NCI-H69 (cell line): ENCODE measurements around the gene COX8C.
"Not testable (repeated sequence)": the region's sequence is repeated elsewhere in the genome, so short reads cannot be mapped to it uniquely, and the experiment has no call there.

Experiments used
- DNase-seq: peaks from one replicate; lab custom pipeline; 2025; lab: John Stamatoyannopoulos, UW

Gene COX8C

DNA sequence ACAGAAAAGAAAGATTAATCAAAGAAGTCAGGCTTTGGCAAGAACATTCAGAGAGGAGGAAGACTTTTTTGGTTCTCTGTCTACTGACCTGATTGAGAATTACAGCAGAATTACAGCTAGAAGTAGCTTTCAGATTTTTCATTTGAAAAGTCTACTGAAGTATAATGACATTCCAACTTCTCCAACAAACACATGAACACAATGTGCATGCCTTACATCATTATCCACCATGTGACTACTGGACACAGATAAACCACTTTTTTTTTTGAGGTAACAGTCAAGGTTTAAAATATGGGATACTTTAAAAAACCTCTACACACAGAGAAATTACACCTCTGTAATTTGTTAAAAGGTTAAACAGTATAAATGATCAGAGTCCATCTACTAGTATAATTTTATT, 26.5 kb upstream of the COX8C start:
- DNase-seq = no peak

DNA sequence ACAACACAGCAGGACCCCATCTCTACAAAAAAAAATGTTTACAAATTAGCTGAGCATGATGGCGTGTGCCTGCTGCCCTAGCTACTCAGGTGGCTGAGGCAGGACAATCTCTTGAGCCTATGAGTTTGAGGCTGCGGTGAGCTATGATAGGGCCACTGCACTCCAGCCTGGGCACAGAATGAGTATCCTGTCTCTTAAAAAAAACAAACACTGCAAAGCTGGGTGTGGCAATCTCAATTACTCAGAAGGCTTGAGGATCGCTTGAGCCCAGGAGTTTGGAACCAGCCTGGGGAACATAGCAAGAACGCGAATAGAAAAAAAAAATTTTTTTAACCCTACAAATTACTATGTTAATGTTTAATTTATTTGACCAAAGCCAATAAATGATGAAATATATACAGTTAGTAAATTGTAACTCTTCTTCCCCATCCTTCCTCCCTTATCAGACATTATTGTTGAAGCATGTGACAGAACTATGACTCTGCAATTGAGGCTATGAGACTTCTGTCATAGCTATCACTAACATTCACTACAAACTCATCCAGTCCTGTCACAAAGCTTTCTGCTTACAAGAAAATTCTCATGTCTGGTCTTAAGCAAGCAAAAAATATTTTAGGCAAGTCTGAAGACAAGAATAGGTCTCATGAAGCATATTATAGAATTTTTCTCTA, 23.9 kb upstream of the COX8C start:
- peak; percentile 17 for DNase-seq

DNA sequence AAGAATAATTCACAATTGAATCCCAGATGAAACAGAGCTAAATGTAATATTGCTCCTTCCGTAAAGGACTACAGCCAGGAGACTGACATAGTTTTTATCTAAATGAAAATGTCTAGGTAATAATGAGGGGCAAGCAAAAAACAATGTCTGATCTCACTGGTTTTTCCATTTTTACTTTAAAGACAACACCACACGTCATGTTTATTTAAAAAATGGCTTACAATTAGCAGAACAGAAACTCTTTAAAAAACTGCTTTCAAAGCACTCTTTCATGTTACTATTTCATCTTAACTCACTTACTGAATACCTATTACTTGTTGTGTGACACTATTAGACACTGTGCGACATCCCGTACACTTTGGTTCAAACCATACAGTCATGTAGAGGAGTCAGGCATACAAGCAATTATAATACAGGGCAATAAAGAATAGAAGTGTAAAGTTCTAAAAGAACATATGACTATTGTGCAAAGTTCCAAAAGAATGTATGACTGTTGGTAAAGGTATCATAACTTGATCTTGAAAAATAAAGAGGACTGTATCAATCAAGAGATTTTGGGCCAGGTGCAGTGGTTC, 23.3 kb upstream of the COX8C start:
- DNase-seq = no peak

DNA sequence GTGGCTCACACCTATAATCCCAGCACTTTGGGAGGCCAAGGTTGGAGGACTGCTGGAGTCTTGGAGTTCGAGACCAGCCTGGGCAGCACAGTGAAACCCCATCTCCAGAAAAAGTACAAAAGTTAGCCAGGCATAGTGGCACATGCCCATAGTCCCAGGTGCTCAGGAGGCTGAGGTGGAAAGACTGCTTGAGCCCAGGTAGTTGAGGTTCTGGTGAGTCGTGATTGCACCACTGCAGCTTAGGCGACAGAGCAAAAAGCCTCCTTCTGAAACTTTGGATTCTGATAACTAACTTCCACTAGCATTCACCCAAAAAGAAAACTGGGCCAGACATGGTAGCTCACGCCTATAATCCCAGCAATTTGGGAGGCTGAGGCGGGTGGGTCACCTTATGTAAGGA, 20.8 kb upstream of the COX8C start:
- no peak for DNase-seq

DNA sequence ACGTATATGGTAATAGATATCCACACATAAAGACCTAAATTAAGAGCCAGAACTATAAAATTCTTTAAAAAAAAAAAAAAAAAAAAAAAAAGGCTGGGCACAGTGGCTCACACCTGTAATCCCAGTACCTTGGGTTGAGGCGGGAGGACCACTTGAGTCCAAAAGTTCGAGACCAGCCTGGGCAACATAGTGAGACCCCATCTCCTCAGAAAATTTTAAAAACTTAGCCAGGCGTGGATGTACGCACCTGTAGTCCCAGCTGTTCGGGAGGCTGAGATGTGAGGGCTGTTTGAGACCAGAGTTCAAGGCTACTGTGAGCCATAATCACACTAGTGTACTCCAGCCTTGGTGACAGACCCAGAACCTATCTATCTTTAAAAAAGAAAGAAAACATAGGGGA, 18.4 kb upstream of the COX8C start:
- DNase-seq = no peak

DNA sequence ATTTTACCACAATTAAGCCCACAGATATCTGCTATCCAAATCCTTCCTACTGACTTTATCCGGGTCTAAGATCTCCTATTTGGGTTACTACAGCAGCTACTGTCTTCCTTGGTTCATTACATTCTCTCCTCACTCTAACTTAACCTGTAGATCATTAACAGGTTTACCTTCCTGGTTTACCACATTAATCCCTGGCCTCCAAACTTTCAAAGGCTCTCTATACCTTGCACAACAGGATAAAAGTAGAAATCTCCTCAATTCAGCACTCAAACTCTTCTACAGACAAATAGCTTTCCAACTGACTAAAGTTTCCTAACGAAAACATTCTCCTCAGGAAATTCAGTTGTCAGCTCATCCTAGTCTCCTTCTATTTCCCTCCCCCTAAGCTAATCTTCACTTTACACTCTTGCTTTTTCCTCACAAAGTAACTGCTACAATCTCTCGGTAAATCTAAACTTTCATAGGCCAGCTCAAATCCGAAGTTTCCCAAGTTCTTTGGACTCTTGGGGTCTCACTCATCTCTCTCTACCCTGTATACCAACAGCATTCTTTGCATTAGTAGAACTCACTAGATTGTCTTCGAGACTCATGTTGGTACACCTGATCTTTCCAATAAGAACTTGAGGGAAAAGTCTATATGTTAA, 16.9 kb upstream of the COX8C start:
- DNase-seq = no peak

DNA sequence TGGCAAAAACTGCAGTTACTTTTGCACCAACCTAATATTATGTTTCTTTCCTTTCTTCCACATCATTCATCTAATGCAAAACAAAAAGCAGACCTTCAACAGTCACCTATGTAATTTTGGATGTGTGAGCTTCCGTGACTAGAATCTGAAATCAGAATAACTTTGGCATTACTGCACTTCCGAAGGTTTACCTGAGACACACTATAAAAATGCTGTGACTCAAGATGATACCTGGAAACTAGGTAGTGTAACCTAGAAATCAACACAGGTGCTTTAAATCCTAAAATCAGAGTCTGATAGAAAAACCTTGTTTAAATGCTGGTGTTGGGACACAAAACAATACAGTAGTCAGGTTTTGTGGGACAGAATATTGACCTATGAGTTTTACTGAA, 16.4 kb upstream of the COX8C start:
- DNase-seq = no peak

DNA sequence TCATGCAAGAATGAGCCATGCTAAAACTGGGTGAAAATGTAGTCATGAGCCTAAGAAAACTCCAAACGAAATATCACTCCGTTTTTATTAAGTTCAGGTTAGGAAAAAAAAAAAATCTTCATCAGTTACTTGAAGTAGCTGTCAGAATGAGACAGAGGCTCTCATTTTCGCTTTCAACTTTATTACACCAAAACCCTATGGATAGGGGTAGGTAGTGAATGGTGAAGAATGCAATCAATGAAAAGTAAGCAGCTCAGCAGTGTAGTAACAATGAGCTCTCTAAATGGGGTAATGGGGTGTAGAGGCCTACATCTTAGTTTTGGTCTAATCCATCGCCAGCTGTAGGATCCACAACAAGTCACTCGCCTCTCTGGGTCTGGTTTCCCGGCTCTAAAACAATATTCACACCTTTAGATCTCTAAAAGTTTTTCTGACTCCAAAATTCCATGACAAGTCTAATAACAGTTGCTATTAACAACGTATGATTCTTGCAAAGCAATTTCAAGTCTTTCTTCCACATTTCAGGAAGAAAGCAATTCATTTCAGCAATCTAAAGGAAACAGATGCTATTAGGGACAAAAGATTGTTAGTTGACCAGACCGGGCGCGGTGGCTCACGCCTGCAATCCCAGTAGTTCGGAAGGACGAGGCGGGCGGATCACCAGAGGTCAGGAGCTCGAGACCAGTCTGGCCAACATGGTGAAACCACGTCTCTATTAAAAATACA, 15.8 kb upstream of the COX8C start:
- DNase-seq = no peak

DNA sequence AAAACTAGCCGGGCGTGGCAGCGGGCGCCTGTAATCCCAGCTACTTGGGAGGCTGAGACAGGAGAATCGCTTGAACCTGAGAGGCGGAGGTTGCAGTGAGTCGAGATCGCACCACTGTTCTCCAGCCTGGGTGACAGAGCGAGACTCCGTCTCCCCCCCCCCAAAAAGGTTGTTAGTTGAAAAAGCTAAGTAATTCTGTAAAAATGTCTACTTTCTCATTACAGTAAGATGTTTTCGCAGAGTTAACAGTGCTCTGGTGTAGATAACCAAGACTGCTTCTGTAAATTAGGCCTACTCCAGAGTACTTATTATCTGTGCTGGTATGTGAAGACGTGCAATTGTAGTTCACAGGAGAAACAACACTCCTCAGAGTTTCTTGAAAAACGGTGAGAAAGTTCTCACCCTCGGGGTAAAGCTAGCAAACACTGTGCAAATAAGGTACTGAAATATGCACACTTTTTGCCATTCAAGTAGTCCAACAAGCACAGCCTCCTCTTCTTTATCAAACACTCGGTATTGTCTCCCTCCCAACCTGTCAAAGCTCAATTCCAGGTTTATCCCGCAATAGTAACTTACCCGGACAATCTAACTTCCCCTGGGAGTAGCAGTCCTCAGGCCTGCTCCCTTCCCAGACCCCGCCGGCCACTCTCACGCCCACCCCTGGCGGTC, 15.1 kb upstream of the COX8C start:
- no peak for DNase-seq

DNA sequence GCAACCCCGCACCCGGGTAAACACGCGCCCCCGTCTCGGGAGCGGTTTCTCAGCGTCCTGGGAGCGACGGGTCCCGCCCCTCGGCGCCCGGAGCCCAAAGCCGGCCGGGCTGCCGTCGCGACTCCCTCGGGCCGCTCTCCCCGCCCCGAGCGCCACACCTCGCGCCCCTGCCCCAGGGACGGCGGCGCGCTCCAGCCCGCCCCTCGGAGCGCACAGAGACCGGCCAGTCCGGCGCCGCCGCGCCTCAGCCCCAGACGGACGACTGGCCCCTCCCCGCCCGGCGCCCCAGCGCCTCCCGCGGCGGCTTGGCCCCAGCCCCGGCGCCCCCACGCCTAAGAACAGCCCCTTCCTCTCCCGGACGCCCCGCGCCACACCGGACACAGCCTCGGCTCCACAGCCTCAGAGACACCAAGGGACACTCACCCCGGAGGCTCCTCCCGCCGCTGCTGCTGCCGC, 14.6 kb upstream of the COX8C start:
- peak; percentile 79 for DNase-seq

DNA sequence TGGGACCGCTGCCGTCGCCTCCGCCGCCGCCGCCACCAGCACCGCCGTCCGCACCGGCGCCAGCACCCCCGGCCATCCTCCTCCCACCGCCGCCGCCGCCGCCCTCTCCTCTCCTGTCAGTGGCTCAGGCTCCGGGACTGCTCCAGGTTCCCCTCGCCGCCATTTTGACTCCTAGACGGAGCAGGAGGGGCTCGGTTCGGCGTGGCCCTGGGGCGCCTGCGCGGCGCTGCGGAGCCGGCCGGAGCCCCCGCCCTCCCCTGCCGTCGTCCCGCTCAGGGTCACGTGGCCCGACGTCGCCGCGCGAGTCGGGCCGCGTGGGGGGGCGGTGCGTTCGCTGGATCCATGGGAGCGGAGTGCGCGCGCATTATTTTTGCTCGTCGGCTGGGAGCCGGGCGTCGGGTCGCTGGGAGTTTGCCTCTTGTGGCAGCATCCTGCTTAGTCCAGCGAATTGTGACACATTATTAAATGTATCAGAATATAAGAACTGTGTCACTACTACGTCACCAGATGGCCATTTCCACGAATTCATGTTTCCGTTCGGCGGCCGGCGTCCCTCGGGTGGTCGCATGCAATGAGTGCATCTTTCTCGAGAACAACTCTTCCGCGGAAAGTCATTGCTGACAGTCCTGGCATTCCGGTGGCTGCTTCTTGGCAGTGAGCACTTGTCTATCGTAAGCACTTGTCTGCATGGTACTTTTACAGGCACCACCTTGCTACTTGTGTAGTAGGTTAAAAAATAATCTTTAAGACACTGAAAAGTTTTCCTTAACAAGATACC, 13.9 kb upstream of the COX8C start, which contains the start of gene BTBD7:
Gene BTBD7 (minus strand): TSS at position 184 of the 778 bp plus-strand sequence. CDS start 36,985 bp downstream, outside the sequence.
- peak; percentile 99 for DNase-seq

DNA sequence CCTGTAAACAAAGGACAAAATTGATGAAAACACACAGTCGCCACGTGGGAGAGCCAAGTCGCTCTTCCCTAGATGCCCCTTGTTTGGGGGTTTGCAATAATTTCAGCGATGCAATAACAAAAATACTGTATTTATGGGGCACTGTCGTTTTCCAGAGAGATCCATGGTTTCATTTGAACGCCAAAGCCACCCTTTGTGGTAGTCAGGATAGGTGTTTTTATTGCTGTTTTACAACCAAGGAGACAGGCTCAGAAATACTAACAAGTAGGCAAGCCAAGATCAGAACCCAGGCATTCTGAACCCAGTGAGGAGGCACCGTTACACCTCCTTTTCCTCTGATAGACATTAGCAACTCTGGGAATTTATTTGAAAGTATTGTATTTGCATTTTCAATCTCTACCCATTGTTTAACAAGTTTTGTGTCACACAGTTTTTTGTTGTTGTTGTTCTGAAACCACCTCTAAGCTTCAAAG, 13.3 kb upstream of the COX8C start:
- DNase-seq = peak; percentile 52

DNA sequence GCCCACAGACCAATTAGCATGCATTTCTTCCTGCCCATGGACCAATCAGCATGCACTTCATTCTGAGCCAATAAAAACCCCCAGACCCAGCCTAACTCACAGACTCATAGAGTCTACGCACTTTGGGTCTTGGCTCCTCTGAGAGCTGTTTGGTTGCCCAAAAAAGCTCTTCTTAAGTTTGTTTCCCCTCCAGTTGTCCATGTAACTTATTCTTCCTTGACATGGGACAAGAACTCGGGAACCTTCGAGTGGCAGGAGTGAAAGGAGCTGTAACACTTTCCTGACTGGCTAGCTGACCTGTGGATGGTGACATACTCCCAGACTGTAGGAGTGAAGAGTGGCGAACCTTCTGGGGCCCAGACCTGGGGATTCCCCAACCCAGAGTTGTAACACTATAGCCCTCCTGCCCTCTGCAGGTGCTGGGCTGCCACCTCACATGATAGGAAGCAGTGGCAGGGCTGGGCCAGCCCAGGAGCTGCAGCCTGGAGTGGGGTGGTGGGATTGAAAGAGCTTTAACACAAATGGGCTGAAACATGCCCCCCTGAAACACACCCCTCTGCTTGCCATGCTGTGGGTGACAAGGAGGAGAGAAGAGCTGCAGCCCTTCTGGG, 9.7 kb upstream of the COX8C start:
- no peak for DNase-seq

DNA sequence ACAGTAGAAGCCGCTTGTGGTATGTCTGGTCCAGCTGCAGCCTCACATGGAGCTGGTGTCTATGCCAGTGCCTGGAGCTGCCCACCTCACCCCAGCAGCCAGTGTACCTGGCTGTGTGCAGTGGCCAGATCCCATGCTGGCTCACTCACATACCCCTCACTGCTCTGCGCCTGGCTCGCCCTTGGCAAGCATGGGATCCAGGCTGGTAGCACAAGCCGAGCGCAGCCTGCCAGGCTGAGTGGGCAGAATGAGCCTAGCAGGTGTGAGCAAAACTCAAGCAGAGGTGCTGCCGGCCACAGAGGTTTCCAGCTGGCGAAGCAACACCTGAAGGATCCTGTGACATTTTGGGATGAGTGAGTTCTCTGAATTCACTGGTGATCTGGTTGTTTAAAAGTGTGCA, 9.1 kb upstream of the COX8C start:
- no peak for DNase-seq

DNA sequence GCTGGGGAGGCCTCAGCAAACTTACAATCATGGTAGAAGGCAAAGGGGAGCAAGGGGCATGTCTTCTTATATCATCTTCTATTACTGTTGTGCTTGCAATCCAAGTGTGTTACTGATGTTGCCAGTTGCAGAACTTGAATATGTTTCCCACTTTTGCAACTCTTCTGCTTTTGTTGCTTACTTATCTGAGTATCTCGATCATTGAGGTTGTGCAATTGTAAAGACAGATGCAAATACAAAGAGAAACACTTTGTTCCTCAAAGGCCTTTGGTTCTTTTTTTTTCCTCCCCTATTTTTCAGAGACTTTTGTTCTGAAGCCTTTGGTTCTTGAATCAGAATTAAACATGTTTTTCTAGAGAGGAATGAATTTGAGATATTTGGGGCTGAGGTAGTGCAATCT, 3.7 kb upstream of the COX8C start:
- DNase-seq = no peak

DNA sequence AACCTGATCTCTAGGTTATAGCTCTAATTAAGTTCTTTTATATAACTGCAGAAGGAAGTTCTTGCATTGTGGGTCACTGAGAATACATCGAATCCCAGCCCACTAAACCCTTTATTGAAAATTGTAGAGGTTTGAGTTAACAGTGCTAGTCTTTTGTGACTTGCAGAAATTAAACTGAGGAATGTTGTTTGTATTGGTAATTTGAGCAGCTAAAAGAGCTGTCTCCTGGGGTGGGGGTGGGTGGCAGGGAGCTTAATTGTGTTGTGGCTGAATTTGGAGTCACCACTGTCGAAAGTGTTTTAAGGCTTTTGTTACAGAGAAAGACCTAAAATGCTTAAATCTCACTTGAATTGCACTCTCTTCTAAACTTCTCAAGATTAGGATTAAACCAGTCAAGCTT, 3.2 kb upstream of the COX8C start:
- DNase-seq = peak; percentile 85

DNA sequence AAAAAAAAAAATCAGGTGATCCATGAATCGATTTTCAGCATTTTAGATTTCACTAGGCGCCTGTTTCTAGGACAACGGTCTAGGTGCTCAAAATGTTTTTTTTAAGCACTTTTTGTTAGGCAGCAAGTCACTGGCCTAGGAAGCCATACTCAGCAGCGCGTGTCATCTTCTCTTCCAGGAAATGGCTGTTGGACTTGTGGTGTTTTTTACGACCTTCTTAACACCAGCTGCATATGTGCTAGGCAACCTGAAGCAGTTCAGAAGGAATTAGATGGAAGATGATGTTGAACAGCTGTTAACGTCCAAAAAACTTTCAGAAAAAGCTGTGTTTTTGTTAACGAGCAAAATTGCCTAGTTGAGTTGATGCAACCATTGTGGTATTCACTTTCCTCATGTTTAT, 868 bp downstream of the COX8C start:
- no peak for DNase-seq

DNA sequence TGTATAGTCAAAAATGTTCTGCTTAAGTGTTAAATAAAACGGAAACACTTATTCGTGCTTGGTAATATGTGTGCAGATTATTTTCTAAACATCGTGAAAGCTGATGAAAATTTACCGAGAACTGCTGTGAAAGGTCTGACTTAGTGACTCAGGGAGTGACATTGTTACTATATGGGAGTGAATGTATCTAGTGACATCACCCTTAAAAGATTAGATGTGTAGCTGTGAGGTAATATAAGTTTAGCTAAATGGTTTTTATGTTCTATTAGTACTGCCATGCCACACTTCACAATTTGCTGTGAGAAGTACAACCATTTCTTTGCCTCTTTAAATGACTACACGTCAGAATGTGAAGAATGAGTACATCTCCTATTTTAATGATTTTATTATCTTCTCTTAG, 1.3 kb downstream of the COX8C start:
- no peak for DNase-seq

DNA sequence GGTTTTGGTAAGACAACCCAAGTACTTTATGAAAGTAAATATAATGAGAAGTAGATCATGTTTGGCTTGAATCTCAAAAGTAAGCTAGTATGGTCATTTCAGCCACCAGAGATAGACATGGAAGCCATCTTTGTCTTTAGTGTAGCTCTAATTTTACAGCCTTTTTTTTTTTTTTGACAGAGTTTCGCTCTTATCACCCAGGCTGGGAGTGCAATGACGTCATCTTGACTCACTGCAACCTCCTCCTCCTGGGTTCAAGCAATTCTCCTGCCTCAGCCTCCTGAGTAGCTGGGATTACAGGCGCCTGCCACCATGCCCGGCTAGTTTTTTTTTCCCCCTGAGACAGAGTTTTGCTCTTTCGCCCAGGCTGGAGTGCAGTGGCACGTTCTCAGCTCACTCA, 7.9 kb downstream of the COX8C start:
- not testable (repeated sequence) for DNase-seq

DNA sequence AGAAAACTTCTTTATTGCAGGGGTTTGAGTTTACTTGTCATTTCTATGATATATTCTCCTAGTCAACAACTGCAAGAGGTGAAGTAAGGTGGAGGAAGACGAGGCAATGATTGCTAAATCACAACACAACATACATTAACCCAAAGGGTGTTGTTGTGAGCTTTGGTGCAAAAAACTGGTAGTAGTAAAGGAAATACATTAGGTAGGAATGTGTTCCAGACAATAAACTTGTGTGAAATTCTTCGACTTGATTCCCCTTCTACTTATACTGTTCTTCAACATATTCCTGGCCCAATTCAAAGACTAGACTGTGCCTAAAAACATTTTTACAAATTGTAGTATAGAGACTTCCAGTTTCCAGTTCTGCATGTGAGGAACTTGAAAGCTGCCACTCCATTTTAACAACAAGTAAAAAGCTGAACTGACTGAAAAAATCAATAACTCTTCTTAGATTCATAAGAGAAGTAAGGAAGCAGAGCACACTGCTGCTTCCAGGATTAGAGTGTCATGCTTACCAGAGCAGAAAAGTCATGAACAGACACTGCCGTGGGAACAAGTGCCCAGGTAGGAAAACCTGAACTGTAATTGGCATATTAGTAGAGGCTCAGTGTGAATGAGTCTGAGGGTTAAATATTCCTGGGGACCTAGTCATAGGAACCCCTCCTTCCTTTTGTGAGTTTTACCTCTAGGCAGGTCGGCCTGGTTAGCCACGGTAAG, 22.2 kb downstream of the COX8C start:
- DNase-seq = no peak
